A549 (cell line): ENCODE results near the gene UTY.

Experiments
- POLR2AphosphoS2 ChIP-seq: conservative IDR thresholded peaks from 2 replicates; pipeline ENCODE4 v1.6.1; 2012; ENCODE audit warnings: low read length, improper control_type of control experiment, inconsistent platforms
- RARB ChIP-seq: fragments of 250-450 bp; sonication (Bioruptor Pico); IDR thresholded peaks from 2 replicates; pipeline ENCODE4 v1.8.0; 2021; ENCODE audit warnings: mild to moderate bottlenecking, moderate library complexity
- TF ChIP-seq, protein P1 (sequence below): fragments of >200 bp; sonication (Bioruptor Twin); formaldehyde crosslinking; IDR thresholded peaks from 3 replicates; pipeline ENCODE4 v1.5.1; 2016
- TF ChIP-seq, protein P2 (sequence below): fragments of 250-450 bp; sonication (Bioruptor Pico); IDR thresholded peaks from 2 replicates; pipeline ENCODE4 v1.5.0; 2020; ENCODE audit warnings: low read depth, mild to moderate bottlenecking, moderate library complexity
- TF ChIP-seq, protein P3 (sequence below): fragments of 200-600 bp; sonication (generic); IDR thresholded peaks from 2 replicates; pipeline ENCODE4 v1.6.1; 2016; ENCODE audit warnings: antibody characterized with exemption, mild to moderate bottlenecking, moderate library complexity

DNA sequence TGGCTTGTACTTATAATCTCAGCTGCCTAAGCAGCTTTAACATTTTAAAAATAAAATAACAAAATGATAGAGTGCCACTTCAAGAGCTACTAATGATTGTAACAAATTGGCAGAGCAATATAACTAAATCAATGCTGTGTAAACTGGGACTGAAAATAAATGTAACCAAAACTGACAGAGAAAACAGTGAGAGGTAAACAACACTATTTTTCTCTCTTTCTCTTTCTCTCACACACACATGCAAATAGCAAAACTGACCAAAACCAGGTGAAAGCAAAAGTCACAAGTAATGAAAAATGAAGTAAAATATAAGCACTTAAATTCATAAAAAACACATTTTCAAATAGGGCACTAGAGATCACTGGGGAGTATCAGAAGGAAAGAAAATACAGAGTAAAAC lies 109.6 kb downstream of the UTY start:
- TF ChIP-seq RARB (no peak), POLR2AphosphoS2 (no peak)
- TF ChIP-seq, protein P1, sequence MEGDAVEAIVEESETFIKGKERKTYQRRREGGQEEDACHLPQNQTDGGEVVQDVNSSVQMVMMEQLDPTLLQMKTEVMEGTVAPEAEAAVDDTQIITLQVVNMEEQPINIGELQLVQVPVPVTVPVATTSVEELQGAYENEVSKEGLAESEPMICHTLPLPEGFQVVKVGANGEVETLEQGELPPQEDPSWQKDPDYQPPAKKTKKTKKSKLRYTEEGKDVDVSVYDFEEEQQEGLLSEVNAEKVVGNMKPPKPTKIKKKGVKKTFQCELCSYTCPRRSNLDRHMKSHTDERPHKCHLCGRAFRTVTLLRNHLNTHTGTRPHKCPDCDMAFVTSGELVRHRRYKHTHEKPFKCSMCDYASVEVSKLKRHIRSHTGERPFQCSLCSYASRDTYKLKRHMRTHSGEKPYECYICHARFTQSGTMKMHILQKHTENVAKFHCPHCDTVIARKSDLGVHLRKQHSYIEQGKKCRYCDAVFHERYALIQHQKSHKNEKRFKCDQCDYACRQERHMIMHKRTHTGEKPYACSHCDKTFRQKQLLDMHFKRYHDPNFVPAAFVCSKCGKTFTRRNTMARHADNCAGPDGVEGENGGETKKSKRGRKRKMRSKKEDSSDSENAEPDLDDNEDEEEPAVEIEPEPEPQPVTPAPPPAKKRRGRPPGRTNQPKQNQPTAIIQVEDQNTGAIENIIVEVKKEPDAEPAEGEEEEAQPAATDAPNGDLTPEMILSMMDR: no peak
- TF ChIP-seq, protein P2, sequence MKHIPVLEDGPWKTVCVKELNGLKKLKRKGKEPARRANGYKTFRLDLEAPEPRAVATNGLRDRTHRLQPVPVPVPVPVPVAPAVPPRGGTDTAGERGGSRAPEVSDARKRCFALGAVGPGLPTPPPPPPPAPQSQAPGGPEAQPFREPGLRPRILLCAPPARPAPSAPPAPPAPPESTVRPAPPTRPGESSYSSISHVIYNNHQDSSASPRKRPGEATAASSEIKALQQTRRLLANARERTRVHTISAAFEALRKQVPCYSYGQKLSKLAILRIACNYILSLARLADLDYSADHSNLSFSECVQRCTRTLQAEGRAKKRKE (CRISPR knock-in tag): no peak
- TF ChIP-seq, protein P3, sequence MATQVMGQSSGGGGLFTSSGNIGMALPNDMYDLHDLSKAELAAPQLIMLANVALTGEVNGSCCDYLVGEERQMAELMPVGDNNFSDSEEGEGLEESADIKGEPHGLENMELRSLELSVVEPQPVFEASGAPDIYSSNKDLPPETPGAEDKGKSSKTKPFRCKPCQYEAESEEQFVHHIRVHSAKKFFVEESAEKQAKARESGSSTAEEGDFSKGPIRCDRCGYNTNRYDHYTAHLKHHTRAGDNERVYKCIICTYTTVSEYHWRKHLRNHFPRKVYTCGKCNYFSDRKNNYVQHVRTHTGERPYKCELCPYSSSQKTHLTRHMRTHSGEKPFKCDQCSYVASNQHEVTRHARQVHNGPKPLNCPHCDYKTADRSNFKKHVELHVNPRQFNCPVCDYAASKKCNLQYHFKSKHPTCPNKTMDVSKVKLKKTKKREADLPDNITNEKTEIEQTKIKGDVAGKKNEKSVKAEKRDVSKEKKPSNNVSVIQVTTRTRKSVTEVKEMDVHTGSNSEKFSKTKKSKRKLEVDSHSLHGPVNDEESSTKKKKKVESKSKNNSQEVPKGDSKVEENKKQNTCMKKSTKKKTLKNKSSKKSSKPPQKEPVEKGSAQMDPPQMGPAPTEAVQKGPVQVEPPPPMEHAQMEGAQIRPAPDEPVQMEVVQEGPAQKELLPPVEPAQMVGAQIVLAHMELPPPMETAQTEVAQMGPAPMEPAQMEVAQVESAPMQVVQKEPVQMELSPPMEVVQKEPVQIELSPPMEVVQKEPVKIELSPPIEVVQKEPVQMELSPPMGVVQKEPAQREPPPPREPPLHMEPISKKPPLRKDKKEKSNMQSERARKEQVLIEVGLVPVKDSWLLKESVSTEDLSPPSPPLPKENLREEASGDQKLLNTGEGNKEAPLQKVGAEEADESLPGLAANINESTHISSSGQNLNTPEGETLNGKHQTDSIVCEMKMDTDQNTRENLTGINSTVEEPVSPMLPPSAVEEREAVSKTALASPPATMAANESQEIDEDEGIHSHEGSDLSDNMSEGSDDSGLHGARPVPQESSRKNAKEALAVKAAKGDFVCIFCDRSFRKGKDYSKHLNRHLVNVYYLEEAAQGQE: no peak
